ENCODE results near the gene ADCY10. TPM values are rescaled to one million over a fixed set of nuclear protein-coding genes. Genes with fewer than 3 reads are reported as not detected.

The ADCY10 gene
- total and polyA plus RNA-seq, 2 of the 8 experiments (the other 6 are each of a cell fraction or from before 2014, with no cell fraction given) = 0.02 TPM; not detected in 1

GRCh38 chr1:167773516-167773915 lies 140.4 kb downstream of the ADCY10 start:
- Histone ChIP-seq H3K4me1 (replicated peaks in 1 of 4; ENCODE audit: control insufficient read depth in 3 of 4, insufficient read depth in 4 of 4, low read length in 3 of 4) (no peaks in the 10 kb centered on the region), H2BK15ac (ENCODE audit: low read length) (no peak overlapping the region), H4K5ac (ENCODE audit: insufficient read length, low read depth, low read length) (no peak overlapping the region), H3K79me1 (ENCODE audit: low read depth, low read length) (no peaks in the 10 kb centered on the region), H3K36me3 (ENCODE audit: control insufficient read depth in 2 of 4, insufficient read depth in 4 of 4, low read length in 3 of 4) (peaks cover 5 to 58% (median 31%) of the 10 kb centered on the region in 4 experiments; a peak in 7 of 8 replicates), H2BK5ac (ENCODE audit: low read depth, low read length) (no peak overlapping the region), H3K79me2 (ENCODE audit: control insufficient read depth in 1 of 2, insufficient read depth in 2 of 2, low read length in 2 of 2) (no peaks in the 10 kb centered on the region), H3K56ac (replicated peaks; ENCODE audit: insufficient read length, low read depth, low read length) (no peak overlapping the region), H3K18ac (ENCODE audit: extremely low read depth, low read length) (no peak overlapping the region), H3K9ac (replicated peaks in 1 of 4; ENCODE audit: extremely low read depth in 1 of 4, low read depth in 3 of 4, low read length in 3 of 4) (no peak overlapping the region), H3K27me3 (replicated peaks in 1 of 4; ENCODE audit: control insufficient read depth in 3 of 4, extremely low read depth in 1 of 4, insufficient read depth in 3 of 4, low read length in 3 of 4) (peaks cover 0 to 3% (median 2%) of the 10 kb centered on the region in 4 experiments; a peak in 5 of 7 replicates), H3K23ac (ENCODE audit: insufficient read length) (no peak overlapping the region), H4K20me1 (replicated peaks in 1 of 2; ENCODE audit: control insufficient read depth in 1 of 2, insufficient read depth in 2 of 2, low read length in 2 of 2) (peaks cover 0 to 8% of the 10 kb centered on the region in 2 experiments), H3K14ac (ENCODE audit: insufficient read length) (no peak overlapping the region), H3K4me3 (ENCODE audit: extremely low read depth in 1 of 4, insufficient read depth in 2 of 4, low read depth in 3 of 4, low read length in 4 of 4) (no peak overlapping the region), H2AFZ (ENCODE audit: low read length) (no peak overlapping the region), H3K27ac (ENCODE audit: low read depth, low read length) (no peak overlapping the region), H2BK120ac (replicated peaks; ENCODE audit: low read depth, low read length) (no peak overlapping the region), H3K4me2 (ENCODE audit: insufficient read depth in 1 of 2, low read depth in 2 of 2, low read length in 2 of 2) (no peak overlapping the region), H4K91ac (replicated peaks; ENCODE audit: insufficient read length, low read length) (no peak overlapping the region), H4K8ac (ENCODE audit: extremely low read depth, insufficient read depth, low read length) (no peak overlapping the region), H2BK12ac (ENCODE audit: low read depth, low read length) (no peak overlapping the region), H3K4ac (replicated peaks; ENCODE audit: insufficient read length, low read depth, low read length) (no peak overlapping the region), H2BK20ac (ENCODE audit: low read length) (no peak overlapping the region), H3K23me2 (ENCODE audit: low read depth, low read length) (no peaks in the 10 kb centered on the region; the same call in 1 of the 2 replicates), H3K9me3 (ENCODE audit: insufficient read depth in 2 of 2, low read depth in 1 of 2, low read length in 1 of 2) (no peaks in the 10 kb centered on the region), H2AK5ac (ENCODE audit: low read depth, low read length) (no peak overlapping the region)
- TF ChIP-seq BRCA1 (IDR thresholded peaks at IDR 0.05; ENCODE audit: low read depth, low read length) (no peak), BACH1 (IDR thresholded peaks at IDR 0.05; ENCODE audit: low read length) (no peak), TAF7 (optimal IDR thresholded peaks at IDR 0.05; ENCODE audit: borderline replicate concordance, low read depth, low read length) (no peak), SIN3A (conservative IDR thresholded peaks at IDR 0.05 in 1 of 2, IDR thresholded peaks at IDR 0.05 in 1 of 2; ENCODE audit: low read depth in 1 of 2, low read length in 2 of 2) (no peak), HDAC2 (IDR thresholded peaks at IDR 0.05; ENCODE audit: borderline replicate concordance in 1 of 2, low read depth in 2 of 2, low read length in 2 of 2) (no peak), JUN (IDR thresholded peaks at IDR 0.05; ENCODE audit: low read depth, low read length) (no peak), RXRA (IDR thresholded peaks at IDR 0.05; ENCODE audit: insufficient read depth, low read depth, low read length) (no peak), POLR2AphosphoS5 (IDR thresholded peaks at IDR 0.05; ENCODE audit: low read depth, low read length) (no peak), TBP (IDR thresholded peaks at IDR 0.05; ENCODE audit: low read depth, low read length) (no peak), SP1 (IDR thresholded peaks at IDR 0.05; ENCODE audit: low read depth, low read length) (no peak), SIRT6 (IDR thresholded peaks at IDR 0.05; ENCODE audit: low read length) (no peak), CEBPB (IDR thresholded peaks at IDR 0.05; ENCODE audit: low read depth, low read length) (no peak)
- POLR2A ChIA-PET (ENCODE audit: partially characterized antibody) = no interaction called here
- CTCF ChIA-PET (ENCODE audit: partially characterized antibody) = interaction anchor here (0.5 kb wide), 1 partner anchor 82 kb away, joined by 3 read pairs; no protein-coding TSS in a partner anchor
- DNase-seq (ENCODE audit: low read depth in 1 of 2, low spot score in 2 of 2) = no peak
- FAIRE-seq = no peak
- 81% methylated on average over 2 of the region's 2 CpGs; no CpG with 5 or more reads in 1 of the 2 experiments for WGBS, 2 experiments (ENCODE audit: extremely low coverage in 1 of 2, insufficient coverage in 1 of 2, insufficient read length in 1 of 2, insufficient replicate concordance in 2 of 2, low coverage in 1 of 2, low lambda C conversion rate in 2 of 2, missing lambda C conversion rate in 1 of 2)
